Uterus (tissue), 2 donors: ENCODE measurements around the gene SNX4.

Experiments
- POLR2A ChIP-seq, 2 donors: fragments of 450-650 bp; IDR thresholded peaks; one replicate each; pipeline ENCODE4 v1.6.1; 2016; ENCODE audit warnings: antibody characterized with exemption in 2 of 2, mild to moderate bottlenecking in 1 of 2, moderate library complexity in 1 of 2
- TF ChIP-seq, protein P1 (sequence below), 4 experiments: fragments of 200-600 bp in 2 of 4; fragments of 450-650 bp in 2 of 4; sonication (generic) in 2 of 4; IDR thresholded peaks; one replicate each; pipeline ENCODE4 v1.5.1; 2016 to 2019; ENCODE audit warnings: antibody characterized with exemption in 4 of 4, mild to moderate bottlenecking in 2 of 4, moderate library complexity in 1 of 4

DNA sequence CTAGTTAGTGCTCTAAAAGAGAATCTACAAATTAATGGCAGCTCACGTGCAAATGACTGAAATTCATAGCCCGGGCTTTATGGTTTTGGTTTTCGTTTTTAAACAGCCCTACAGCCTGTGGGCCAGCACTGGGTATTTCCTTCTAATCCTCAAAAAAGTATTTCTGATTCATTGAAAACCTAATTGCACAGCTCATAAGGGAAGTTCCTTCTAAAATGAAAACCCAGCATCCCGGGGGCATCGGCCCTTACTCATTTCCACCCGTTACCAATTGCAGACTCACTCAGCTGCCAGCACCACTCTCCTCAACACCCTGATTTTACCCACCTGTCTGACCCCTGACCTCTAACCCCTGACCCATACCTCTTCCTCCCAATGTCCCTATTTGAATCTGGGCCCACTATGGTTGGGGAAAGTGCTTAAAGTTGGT, 85.4 kb downstream of the SNX4 start:
- no peak for TF ChIP-seq POLR2A (IDR thresholded peaks at IDR 0.05)
- TF ChIP-seq, protein P1, sequence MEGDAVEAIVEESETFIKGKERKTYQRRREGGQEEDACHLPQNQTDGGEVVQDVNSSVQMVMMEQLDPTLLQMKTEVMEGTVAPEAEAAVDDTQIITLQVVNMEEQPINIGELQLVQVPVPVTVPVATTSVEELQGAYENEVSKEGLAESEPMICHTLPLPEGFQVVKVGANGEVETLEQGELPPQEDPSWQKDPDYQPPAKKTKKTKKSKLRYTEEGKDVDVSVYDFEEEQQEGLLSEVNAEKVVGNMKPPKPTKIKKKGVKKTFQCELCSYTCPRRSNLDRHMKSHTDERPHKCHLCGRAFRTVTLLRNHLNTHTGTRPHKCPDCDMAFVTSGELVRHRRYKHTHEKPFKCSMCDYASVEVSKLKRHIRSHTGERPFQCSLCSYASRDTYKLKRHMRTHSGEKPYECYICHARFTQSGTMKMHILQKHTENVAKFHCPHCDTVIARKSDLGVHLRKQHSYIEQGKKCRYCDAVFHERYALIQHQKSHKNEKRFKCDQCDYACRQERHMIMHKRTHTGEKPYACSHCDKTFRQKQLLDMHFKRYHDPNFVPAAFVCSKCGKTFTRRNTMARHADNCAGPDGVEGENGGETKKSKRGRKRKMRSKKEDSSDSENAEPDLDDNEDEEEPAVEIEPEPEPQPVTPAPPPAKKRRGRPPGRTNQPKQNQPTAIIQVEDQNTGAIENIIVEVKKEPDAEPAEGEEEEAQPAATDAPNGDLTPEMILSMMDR (IDR thresholded peaks at IDR 0.05) = no peak
